Femur (tissue), 1 donor: ENCODE measurements around the gene TMEFF2.

ENCODE experiments used
- DNase-seq: peaks from one replicate; pipeline ENCODE4 v3.0.0-alpha.2; 2017

The TMEFF2 gene

DNA sequence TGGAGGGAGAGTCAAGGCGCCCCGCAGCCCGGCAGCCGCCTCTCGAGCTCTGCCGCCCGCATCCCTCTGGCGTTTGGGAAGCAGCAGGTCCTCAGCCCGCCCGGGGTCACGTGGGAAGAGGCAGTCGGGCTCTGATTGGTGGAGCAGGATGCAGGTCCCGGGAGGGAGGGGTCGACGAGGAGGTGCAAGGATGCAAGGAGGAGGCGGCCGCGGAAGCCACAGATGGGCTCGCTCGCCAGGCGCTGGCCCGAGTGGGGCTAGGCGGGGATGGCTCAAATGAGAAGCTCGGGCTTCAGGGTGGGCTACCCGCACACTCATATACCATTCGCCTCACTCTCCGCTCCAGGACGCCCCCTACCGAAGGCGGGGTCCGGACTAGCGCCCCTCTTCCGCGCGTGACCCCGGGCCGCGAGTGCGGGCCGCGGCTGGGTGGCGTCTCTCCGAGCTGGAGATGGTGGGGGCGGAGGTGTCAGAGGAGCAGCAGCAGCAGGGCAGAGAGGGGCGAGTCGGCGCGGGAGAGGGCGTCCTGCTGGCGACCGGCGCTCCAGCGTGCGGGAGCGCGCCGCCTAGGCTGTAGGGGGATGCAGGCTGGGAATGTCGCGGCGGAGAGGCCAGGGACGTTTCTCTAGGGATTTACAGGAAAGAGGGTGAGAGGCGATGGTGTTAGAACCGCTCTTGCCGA is at the start of gene TMEFF2:
Gene TMEFF2 (minus strand): TSS at position 68 of the 682 bp plus-strand sequence. CDS start 409 bp downstream, outside the sequence.
- peak; percentile 93 for DNase-seq

DNA sequence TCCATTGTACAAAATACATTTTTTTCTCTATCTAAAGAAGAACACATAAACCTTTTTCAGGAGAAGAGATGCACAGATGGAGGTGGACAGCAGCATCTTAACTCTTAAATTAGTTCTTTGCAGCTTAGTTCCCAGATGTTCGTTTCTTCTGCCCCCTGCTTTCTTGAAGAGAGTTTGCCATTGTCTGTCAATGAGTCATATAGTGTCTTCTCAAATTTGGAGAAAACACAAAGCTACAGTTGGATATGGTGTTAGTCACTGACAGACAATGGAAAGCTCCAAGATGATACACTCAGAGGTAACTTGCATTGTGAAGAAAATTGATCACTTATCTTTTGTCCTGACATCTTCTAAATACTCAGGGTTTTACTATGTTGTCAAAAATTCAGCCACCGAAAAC is 48.8 kb upstream of the TMEFF2 start:
- DNase-seq = no peak

DNA sequence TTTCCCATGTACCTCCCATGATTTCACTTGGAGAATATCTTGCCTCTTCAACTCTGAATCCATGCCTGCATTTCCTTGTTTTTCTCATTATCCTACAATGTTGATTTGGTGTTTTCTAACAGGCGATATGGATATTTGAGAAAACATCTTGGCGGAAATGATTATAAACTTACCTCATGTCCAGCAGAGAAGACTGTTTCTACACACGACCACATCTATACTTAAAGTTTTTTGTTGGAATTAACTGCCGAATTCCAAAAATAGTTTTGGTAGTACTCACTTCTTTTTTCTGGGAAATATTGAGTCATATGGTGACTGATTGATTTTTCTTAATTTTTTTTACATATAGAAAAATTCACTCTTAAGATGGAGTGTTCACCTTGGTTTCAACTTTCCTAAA is 41.4 kb upstream of the TMEFF2 start:
- no peak for DNase-seq

GRCh38 chr2:192230889-192231453 is 36.2 kb upstream of the TMEFF2 start:
- no peak for DNase-seq

- DNase-seq = no peak
These were observed 34.0 kb upstream of the TMEFF2 start for GRCh38 chr2:192228685-192229084.

- no peak for DNase-seq
These were observed 24.2 kb upstream of the TMEFF2 start for GRCh38 chr2:192218970-192219369.

- no peak for DNase-seq
These were observed 23.6 kb upstream of the TMEFF2 start for GRCh38 chr2:192218377-192218776.

GRCh38 chr2:192216336-192216735 is 21.6 kb upstream of the TMEFF2 start:
- no peak for DNase-seq

- DNase-seq = no peak
These were observed 20.6 kb upstream of the TMEFF2 start for GRCh38 chr2:192215096-192215877.

GRCh38 chr2:192208848-192209247 is 14.1 kb upstream of the TMEFF2 start:
- no peak for DNase-seq

DNA sequence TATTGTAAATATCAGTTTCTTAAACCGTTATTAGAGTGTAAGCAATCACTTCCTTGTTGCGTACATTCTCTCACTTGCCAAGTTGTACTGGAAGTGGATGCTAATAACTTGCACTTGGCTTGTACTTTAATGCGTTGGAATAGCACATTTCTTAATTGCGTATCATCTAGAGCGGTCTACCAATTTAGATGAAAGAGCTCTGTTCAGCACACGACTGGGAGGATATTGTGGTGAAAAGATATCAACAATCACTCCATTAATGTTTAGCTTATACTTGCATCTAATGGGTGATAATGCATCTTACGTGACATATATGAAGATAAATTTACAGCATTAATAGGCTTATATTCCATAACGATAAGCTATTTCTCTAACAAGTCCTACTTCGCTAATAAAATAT is 11.7 kb upstream of the TMEFF2 start:
- DNase-seq = no peak

DNA sequence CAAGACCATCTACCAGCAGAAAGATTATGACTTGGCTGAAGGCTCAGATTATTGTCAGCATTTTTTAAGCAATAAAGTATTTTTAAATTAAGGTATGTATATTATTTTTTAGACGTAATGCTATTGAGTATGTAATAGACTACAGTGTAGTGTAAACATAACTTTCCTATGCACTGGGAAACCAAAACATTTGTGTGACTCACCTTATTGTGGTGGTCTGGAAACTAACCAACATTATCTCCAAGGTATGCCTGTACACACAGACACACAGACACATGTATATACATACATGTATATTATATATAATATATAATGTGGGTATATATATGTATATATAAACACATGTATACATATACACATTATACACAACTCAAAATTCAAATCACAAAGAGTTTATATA is 9.1 kb upstream of the TMEFF2 start:
- no peak for DNase-seq

GRCh38 chr2:192202373-192202772 is 7.6 kb upstream of the TMEFF2 start:
- no peak for DNase-seq

DNA sequence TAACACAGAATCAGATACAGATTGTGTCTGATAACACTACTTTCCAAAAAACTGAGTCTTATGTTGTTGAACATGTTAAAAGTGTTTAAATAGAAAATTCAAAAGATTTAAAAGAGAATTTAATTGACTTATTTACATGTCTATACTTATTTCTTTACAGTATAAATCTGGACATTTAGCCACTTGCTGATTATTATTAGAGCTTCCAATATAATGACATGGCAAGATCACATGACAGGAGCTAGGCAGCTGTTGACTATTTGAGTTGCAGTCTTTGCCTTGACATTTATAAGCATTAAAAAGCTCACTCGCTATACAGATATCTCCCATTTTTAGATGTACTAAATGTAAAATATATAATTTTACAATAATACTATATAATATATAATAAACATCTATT is 6.4 kb upstream of the TMEFF2 start:
- DNase-seq = no peak

GRCh38 chr2:192197357-192197756 is 2.6 kb upstream of the TMEFF2 start:
- no peak for DNase-seq

DNA sequence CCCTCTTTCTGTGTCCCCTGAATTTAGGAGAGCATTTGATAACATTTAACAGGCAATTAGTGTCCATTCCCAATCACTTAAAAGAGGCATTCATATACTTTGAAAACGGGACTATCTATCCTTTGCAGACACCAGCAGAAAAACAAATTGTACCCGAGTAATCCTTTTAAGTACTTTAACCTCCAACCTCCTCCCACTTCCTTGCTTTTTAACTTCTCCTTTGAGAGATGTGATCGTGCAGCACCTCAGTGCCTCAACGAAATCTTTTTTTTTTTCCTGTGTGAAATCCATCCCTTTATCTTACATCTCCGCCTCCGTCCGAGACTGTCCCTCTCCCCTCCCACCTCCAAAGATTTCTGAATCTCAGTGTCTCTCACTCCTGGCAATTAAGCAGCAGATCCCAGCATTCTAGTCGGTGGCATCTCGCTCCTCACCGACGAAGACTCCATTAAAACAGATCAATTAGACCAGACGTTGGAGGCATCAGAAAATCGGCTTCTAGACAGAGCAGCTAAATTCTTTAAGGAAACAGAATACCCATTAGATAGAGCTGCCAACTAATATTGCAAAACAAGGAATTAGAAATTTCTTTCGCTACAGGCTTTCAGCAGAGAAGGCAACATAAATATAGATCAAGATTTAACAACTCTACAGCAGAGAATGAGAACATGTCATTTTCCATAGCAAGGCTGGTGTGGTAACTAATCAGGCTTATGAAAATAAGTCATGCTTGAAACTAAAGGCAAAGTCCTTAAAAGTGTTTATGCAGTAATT is 1.9 kb upstream of the TMEFF2 start:
- no peak for DNase-seq

- DNase-seq = peak; percentile 44
These were observed 1.1 kb upstream of the TMEFF2 start for GRCh38 chr2:192195548-192196418.

DNA sequence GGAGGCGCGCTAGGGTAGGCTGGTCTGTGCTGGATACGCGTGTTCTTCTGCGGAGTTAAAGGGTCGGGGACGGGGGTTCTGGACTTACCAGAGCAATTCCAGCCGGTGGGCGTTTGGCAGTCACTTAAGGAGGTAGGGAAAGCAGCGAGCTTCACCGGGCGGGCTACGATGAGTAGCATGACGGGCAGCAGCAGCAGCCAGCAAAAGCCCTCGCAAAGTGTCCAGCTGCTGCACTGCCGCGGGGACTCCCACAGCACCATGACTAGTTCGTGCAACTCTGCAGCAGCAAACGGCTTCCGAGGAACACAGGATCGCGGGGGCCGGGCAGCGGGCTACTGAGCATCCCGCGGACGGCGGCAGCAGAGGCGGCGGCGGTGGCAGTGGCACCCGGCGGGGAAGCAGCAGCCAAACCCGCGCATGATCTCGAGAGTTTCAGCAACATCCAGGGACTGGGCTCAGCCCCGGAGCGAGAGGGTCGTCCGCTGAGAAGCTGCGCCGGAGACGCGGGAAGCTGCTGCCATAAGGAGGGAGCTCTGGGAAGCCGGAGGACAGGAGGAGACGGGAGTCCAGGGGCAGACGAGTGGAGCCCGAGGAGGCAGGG is 368 bp downstream of the TMEFF2 start:
- peak; percentile 55 for DNase-seq

GRCh38 chr2:192190474-192190873 is 4.3 kb downstream of the TMEFF2 start:
- no peak for DNase-seq

DNA sequence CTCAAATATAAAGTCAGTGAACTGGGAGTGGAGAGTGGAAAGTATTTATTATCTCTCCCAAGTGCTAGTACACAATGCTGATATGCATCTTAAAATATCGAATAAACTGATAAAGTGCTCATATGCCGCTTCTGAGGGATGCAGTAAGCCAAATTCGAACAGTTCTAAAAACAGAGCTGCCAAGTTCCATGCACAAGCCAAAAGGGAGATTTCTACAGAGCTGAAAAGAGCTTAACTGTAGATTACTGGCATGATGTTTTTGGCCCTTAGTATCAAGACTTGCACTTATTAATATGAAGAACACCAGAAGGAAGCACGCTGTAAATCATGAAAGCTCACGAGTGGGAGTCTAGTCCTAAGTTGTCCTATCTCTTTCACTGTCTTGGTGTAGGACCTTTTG is 7.9 kb downstream of the TMEFF2 start:
- DNase-seq = no peak

- DNase-seq = no peak
These were observed 10.4 kb downstream of the TMEFF2 start for GRCh38 chr2:192184349-192184748.

DNA sequence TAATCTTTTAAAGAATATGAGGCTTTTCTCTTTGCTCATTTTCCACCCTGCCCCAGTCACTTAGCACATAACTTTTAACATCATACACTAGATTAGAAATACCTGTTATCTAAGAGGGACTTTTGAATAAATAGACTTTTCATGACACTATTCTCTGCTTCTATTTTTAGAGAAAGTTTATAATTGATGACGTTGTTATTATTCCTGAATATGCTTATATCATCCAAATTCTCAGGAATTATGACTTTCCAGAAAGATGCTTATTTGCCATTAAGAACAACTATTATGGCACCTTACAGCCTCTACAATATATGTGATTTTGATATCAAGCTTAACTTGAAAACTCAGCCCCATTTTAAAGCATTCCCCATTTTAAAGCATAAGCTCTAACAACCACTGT is 11.4 kb downstream of the TMEFF2 start:
- no peak for DNase-seq
